Neuronal stem cell (in vitro differentiated cells): ENCODE measurements around the gene SFRP5.

Source experiments
- DNase-seq: peaks from one replicate; pipeline ENCODE4 v3.0.0-alpha.2; 2013; ENCODE audit warnings: low spot score
- H2AFZ ChIP-seq: one replicate; pipeline ENCODE4 v1.6.1; 2013; ENCODE audit warnings: mild to moderate bottlenecking, low read length, inconsistent platforms
- H2AK5ac ChIP-seq: 2 replicates; pipeline ENCODE4 v1.6.1; 2013; ENCODE audit warnings: low read depth, mild to moderate bottlenecking, inconsistent platforms, low read length, moderate library complexity, mixed read lengths
- H2BK120ac ChIP-seq: 2 replicates; pipeline ENCODE4 v1.6.1; 2013; ENCODE audit warnings: low read depth, mild to moderate bottlenecking, inconsistent platforms, low read length, moderate library complexity, mixed read lengths
- H2BK12ac ChIP-seq: one replicate; pipeline ENCODE4 v1.6.1; 2013; ENCODE audit warnings: low read length, inconsistent platforms
- H2BK15ac ChIP-seq: 2 replicates; pipeline ENCODE4 v1.6.1; 2013; ENCODE audit warnings: mild to moderate bottlenecking, low read length, inconsistent platforms, mixed read lengths
- H2BK5ac ChIP-seq: one replicate; pipeline ENCODE4 v1.6.1; 2013; ENCODE audit warnings: inconsistent platforms, mild to moderate bottlenecking, low read length, moderate library complexity
- H3K14ac ChIP-seq: one replicate; pipeline ENCODE4 v1.6.1; 2013; ENCODE audit warnings: low read length, inconsistent platforms
- H3K18ac ChIP-seq: 2 replicates; pipeline ENCODE4 v1.6.1; 2013; ENCODE audit warnings: low read length, inconsistent platforms
- H3K23ac ChIP-seq: 2 replicates; pipeline ENCODE4 v1.6.1; 2013; ENCODE audit warnings: low read depth, mild to moderate bottlenecking, mixed read lengths, low read length, inconsistent platforms; ENCODE audit not compliant: poor library complexity
- H3K27ac ChIP-seq: replicated peaks from 3 replicates; pipeline ENCODE4 v1.5.1; 2013; ENCODE audit warnings: low read length, inconsistent platforms
- H3K27me3 ChIP-seq, 3 experiments: 2 replicates each; pipeline ENCODE4 v1.6.1; 2013; ENCODE audit warnings: low read length in 3 of 3, mild to moderate bottlenecking in 2 of 3, inconsistent platforms in 1 of 3, low read depth in 1 of 3, mixed read lengths in 1 of 3, moderate library complexity in 1 of 3; ENCODE audit not compliant: control insufficient read depth in 3 of 3, insufficient read depth in 3 of 3
- H3K36me3 ChIP-seq, 2 donors: replicated peaks in 1 of 2; 2 replicates each; pipeline ENCODE4 v1.6.1; 2013; ENCODE audit warnings: low read length in 2 of 2; ENCODE audit not compliant: control insufficient read depth in 2 of 2, insufficient read depth in 2 of 2
- H3K4ac ChIP-seq: 2 replicates; pipeline ENCODE4 v1.6.1; 2013; ENCODE audit warnings: inconsistent platforms, mild to moderate bottlenecking, low read length, moderate library complexity
- H3K4me1 ChIP-seq, 2 donors: 1 replicate in 1 of 2; 2 replicates in 1 of 2; pipeline ENCODE4 v1.6.1; 2013; ENCODE audit warnings: low read length in 2 of 2, low read depth in 1 of 2; ENCODE audit not compliant: control insufficient read depth in 2 of 2, insufficient read depth in 1 of 2
- H3K4me2 ChIP-seq: one replicate; pipeline ENCODE4 v1.6.1; 2013; ENCODE audit warnings: mild to moderate bottlenecking, low read length, inconsistent platforms; ENCODE audit not compliant: insufficient read depth, poor library complexity, severe bottlenecking
- H3K4me3 ChIP-seq, 2 donors: 2 replicates each; pipeline ENCODE4 v1.5.1; 2013; ENCODE audit warnings: low read length in 2 of 2, mild to moderate bottlenecking in 2 of 2, inconsistent platforms in 1 of 2, moderate library complexity in 1 of 2
- H3K79me1 ChIP-seq: one replicate; pipeline ENCODE4 v1.6.1; 2013; ENCODE audit warnings: low read depth, mild to moderate bottlenecking, inconsistent platforms, low read length, moderate library complexity
- H3K9ac ChIP-seq: one replicate; pipeline ENCODE4 v1.6.1; 2013; ENCODE audit warnings: mild to moderate bottlenecking, low read depth, low read length, inconsistent platforms; ENCODE audit not compliant: poor library complexity
- H3K9me3 ChIP-seq, 2 donors: replicated peaks in 1 of 2; 2 replicates each; pipeline versions ENCODE3 to v1.6.1; 2013; ENCODE audit warnings: low read length in 2 of 2, mild to moderate bottlenecking in 2 of 2, inconsistent platforms in 1 of 2, low read depth in 1 of 2, mixed read lengths in 1 of 2, moderate library complexity in 1 of 2; ENCODE audit not compliant: control insufficient read depth in 2 of 2, insufficient read depth in 1 of 2
- H4K8ac ChIP-seq: one replicate; pipeline ENCODE4 v1.6.1; 2013; ENCODE audit warnings: low read depth, mild to moderate bottlenecking, inconsistent platforms, low read length, moderate library complexity
- H4K91ac ChIP-seq: one replicate; pipeline ENCODE4 v1.6.1; 2013; ENCODE audit warnings: low read length, low read depth, mild to moderate bottlenecking, inconsistent platforms; ENCODE audit not compliant: poor library complexity
- WGBS, 2 donors: extraction: QIAGEN DNeasy Blood & Tissue Kit; methylation state at CpG; one replicate each; pipeline ENCODE4 v1.1.7; 2013; ENCODE audit warnings: missing lambda C conversion rate in 2 of 2, mixed read lengths in 1 of 2; ENCODE audit not compliant: insufficient read length in 2 of 2, insufficient replicate concordance in 1 of 2; ENCODE audit errors: extremely low coverage in 2 of 2; 5-methylcytosine and 5-hydroxymethylcytosine counted together

SFRP5 gene

DNA sequence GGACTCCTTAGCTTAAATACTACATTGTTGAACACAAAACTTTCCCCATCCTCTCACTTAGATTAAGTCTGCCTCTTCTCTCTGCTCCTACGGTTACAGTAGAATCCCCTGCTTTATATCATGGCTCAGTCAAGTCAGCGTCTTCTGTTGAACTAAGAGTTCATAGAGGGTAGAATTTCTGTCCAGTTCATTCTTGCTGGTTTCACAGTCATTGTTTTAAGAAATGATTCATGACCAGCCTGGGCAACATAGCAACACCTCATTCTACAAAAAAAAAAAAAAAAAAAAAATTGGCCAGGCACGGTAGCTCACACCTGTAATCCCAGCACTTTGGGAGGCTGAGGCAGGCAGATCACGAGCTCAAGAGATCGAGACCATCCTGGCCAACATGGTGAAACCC lies 38.5 kb downstream of the SFRP5 start:
- Histone ChIP-seq H4K8ac (no peak overlapping the region), H3K4me1 (peaks cover 6 to 8% of the 10 kb centered on the region in 2 donors), H2BK12ac (no peak overlapping the region), H3K23ac (no peak overlapping the region), H2BK15ac (no peak overlapping the region), H3K9ac (no peak overlapping the region), H3K79me1 (peaks cover 4% of the 10 kb centered on the region), H3K4me3 (no peak overlapping the region), H3K36me3 (no peaks in the 10 kb centered on the region), H3K9me3 (peaks cover 6 to 11% of the 10 kb centered on the region in 2 donors), H3K27ac (no peak overlapping the region), H2BK120ac (no peak overlapping the region), H3K27me3 (peaks cover 0 to 10% (median 6%) of the 10 kb centered on the region in 3 experiments), H2AFZ (no peak overlapping the region), H3K4ac (no peak overlapping the region), H2BK5ac (no peak overlapping the region), H3K14ac (no peak overlapping the region), H3K18ac (no peak overlapping the region), H3K4me2 (no peak overlapping the region), H4K91ac (no peak overlapping the region), H2AK5ac (no peak overlapping the region)
- no peak for DNase-seq
- WGBS, 2 donors: no CpG with 5 or more reads among the region's 5 CpGs

DNA sequence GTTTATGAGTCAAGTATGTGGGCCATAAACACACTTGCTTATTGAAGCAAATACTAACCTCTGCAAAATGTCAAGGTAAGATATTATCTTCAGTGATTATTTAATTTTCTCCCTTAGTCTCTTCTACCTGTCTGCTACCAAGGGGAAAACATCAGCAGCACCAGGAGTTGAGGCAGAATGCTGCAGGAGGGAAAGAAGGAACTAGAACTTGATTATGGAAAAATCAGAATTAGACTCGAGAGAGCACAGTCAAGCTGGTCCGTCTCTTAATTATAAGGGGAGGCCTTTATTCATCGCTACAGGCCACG lies 39.8 kb downstream of the SFRP5 start:
- Histone ChIP-seq H3K4me1 (peaks cover 0 to 2% of the 10 kb centered on the region in 2 donors), H3K4ac (no peak overlapping the region), H3K79me1 (no peaks in the 10 kb centered on the region), H3K18ac (no peak overlapping the region), H3K27ac (no peak overlapping the region), H2BK120ac (no peak overlapping the region), H3K4me2 (no peak overlapping the region), H2AK5ac (no peak overlapping the region), H3K9ac (no peak overlapping the region), H2BK12ac (no peak overlapping the region), H4K91ac (no peak overlapping the region), H3K14ac (no peak overlapping the region), H3K23ac (no peak overlapping the region), H2BK5ac (no peak overlapping the region), H2AFZ (no peak overlapping the region), H3K4me3 (no peak overlapping the region), H3K27me3 (peaks cover 0 to 10% (median 6%) of the 10 kb centered on the region in 3 experiments), H3K36me3 (no peaks in the 10 kb centered on the region), H2BK15ac (no peak overlapping the region), H4K8ac (no peak overlapping the region), H3K9me3 (peaks cover 6 to 11% of the 10 kb centered on the region in 2 donors)
- WGBS, 2 donors: no CpG with 5 or more reads among the region's 4 CpGs
- no peak for DNase-seq

DNA sequence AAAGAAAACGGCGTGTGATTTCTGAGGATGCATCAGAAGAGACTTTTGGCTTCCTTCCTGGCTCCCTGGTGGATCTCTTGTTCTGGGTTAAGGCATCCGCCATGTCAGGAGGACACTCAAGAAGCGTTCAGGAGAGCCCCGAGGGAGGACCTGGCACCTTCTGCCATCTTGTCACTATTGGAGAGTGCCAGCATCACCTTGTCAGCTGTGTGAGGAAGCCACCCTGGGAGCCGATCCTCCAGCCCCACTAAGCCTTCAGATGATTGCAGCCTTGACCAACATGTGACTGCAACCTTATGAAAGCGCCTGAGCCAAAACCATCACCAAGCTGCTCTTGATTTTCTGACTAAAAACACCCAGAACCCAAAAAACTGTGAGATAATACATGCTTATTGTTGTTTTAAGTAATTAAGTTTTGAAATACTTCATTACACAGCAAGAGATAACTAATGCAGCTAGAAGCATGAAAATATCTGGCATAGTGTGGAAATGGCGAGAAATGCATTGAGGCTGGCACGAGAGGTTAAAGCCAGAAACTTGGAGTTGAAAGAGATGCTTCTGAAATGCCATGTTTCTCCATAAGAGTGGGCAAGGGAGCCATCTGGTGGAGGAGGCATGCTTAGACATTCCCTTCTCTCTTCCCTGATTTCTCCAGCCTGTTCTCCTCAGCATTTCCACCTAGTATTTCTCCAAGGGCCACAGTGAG lies 40.3 kb downstream of the SFRP5 start:
- no peak overlapping the region for H3K4ac ChIP-seq
- no peak overlapping the region for H4K91ac ChIP-seq
- no peak overlapping the region for H3K4me2 ChIP-seq
- H3K23ac ChIP-seq: no peak overlapping the region
- WGBS, 2 donors: no CpG with 5 or more reads among the region's 9 CpGs
- H2AK5ac ChIP-seq: no peak overlapping the region
- H2BK120ac ChIP-seq: no peak overlapping the region
- H3K79me1 ChIP-seq: no peaks in the 10 kb centered on the region
- no peak overlapping the region for H3K18ac ChIP-seq
- no peak overlapping the region for H2BK12ac ChIP-seq
- no peak overlapping the region for H3K9ac ChIP-seq
- peak; percentile 67 for DNase-seq
- H3K36me3 ChIP-seq: no peaks in the 10 kb centered on the region
- H4K8ac ChIP-seq: no peak overlapping the region
- H2AFZ ChIP-seq: no peak overlapping the region
- H2BK5ac ChIP-seq: no peak overlapping the region
- H3K27me3 ChIP-seq: peaks cover 0 to 10% (median 6%) of the 10 kb centered on the region in 3 experiments
- H2BK15ac ChIP-seq: no peak overlapping the region
- no peaks in the 10 kb centered on the region for H3K4me1 ChIP-seq
- peaks cover 5 to 9% of the 10 kb centered on the region in 2 donors for H3K9me3 ChIP-seq
- H3K14ac ChIP-seq: no peak overlapping the region
- H3K27ac ChIP-seq: no peak overlapping the region
- H3K4me3 ChIP-seq: no peak overlapping the region

DNA sequence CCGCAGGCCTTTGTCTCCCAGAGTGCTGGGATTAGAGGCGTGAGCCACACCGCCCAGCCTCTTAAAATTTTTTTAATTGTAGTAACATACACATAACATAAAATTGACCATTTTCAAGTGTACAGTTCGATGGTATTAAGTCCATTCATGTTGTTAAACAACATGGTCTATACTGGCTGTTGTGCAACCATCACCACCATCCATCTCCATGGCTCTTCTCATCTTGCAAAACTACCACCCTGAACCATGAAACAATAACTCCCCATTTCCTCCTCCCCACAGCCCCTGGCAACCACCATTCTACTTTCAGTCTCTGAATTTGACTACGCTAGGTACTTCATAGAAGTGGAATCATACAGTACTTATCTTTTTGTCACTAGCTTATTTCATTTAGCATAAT lies 42.8 kb downstream of the SFRP5 start:
- Histone ChIP-seq H2BK120ac (no peak overlapping the region), H3K23ac (no peak overlapping the region), H2AK5ac (no peak overlapping the region), H3K9me3 (no peaks in the 10 kb centered on the region), H4K8ac (no peak overlapping the region), H3K14ac (no peak overlapping the region), H3K18ac (no peak overlapping the region), H3K27me3 (no peaks in the 10 kb centered on the region), H3K27ac (no peak overlapping the region), H3K9ac (no peak overlapping the region), H4K91ac (no peak overlapping the region), H2BK12ac (no peak overlapping the region), H3K4ac (no peak overlapping the region), H3K4me3 (no peak overlapping the region), H2BK15ac (no peak overlapping the region), H3K36me3 (no peaks in the 10 kb centered on the region), H2BK5ac (no peak overlapping the region), H2AFZ (no peak overlapping the region), H3K4me2 (no peak overlapping the region), H3K79me1 (no peaks in the 10 kb centered on the region), H3K4me1 (no peaks in the 10 kb centered on the region)
- no CpG with 5 or more reads among the region's 5 CpGs for WGBS, 2 donors
- no peak for DNase-seq
